ENCODE data around the gene C14orf119.

Gene C14orf119

DNA sequence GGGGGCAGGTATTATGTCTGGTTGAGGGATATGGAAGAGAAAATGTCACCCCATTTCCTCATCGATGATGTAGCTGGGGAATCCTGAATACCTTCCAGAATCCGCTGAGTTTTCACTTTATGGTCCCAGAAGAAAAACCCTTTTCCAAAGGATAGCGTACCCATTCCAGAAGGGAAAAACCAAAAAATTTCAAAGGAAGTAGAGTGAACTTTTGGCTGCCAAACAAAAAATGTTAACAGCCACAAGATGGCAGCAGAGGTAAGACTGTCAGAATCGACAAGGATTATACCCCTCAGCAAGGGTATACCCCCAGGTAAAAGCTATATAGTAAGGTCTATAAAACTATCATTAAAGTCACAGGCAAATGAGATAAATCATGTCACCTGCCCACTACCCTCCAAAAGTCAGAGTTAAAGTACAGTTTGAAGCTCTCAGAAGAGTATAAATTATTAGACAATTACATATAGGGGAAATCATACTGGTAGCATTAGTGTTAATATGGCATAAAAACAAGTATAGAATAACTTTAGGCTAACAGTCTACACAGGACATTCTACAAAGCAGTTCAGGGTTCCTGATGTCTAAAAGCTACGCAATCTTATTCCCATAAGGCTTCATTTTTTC, 18.4 kb upstream of the C14orf119 start:
- peaks cover 28% of the 10 kb centered on the region for H3F3A ChIP-seq (ENCODE audit: control insufficient read depth, insufficient read depth)
- H3K36me3 ChIP-seq (ENCODE audit: control insufficient read depth, low read length), result peaks cover 90% of the 10 kb centered on the region

DNA sequence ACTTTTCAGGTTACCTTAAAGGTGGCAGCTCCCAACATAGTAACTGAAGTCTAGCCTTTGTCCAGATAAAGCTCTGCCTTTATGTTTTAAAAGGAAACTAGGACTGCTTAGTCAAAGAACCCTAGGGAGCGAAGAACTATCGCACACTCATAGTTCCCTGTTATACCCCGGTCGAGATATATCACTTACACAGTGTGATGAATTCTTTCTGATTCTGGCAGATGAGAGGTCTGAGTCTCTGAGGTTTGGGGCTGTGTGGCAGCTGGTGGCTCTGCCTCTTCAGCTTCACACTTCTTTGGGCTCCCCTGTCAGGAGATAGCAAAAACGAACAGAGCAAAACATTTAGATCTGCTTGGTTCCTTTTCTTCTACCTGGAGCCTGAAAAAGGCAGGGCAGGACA, 17.3 kb upstream of the C14orf119 start:
- H3K27me3 ChIP-seq (ENCODE audit: control insufficient read depth, low read length), result no peaks in the 10 kb centered on the region
- H3K4me1 ChIP-seq (ENCODE audit: control insufficient read depth, low read length), result no peaks in the 10 kb centered on the region
- no peak for TF ChIP-seq EZH2phosphoT487 (IDR thresholded peaks at IDR 0.05; ENCODE audit: borderline replicate concordance, low read length)
- TF ChIP-seq, protein P1, sequence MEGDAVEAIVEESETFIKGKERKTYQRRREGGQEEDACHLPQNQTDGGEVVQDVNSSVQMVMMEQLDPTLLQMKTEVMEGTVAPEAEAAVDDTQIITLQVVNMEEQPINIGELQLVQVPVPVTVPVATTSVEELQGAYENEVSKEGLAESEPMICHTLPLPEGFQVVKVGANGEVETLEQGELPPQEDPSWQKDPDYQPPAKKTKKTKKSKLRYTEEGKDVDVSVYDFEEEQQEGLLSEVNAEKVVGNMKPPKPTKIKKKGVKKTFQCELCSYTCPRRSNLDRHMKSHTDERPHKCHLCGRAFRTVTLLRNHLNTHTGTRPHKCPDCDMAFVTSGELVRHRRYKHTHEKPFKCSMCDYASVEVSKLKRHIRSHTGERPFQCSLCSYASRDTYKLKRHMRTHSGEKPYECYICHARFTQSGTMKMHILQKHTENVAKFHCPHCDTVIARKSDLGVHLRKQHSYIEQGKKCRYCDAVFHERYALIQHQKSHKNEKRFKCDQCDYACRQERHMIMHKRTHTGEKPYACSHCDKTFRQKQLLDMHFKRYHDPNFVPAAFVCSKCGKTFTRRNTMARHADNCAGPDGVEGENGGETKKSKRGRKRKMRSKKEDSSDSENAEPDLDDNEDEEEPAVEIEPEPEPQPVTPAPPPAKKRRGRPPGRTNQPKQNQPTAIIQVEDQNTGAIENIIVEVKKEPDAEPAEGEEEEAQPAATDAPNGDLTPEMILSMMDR (IDR thresholded peaks at IDR 0.05; ENCODE audit: low read depth, low read length, poor library complexity, severe bottlenecking), result no peak
- H3K79me2 ChIP-seq (ENCODE audit: control insufficient read depth, low read length), result 0 out of 2 replicates have a peak, but pooled peaks cover 3% of the 10 kb centered on the region
- H3K4me2 ChIP-seq (ENCODE audit: low read length), result no peak overlapping the region
- H3K9me3 ChIP-seq (ENCODE audit: control insufficient read depth, insufficient read depth, low read length), result no peaks in the 10 kb centered on the region
- H3K27ac ChIP-seq (ENCODE audit: low read depth, low read length), result no peak overlapping the region
- H3K4me3 ChIP-seq (ENCODE audit: low read length), result no peak overlapping the region
- H4K20me1 ChIP-seq (ENCODE audit: control insufficient read depth, insufficient read depth, low read depth, low read length), result no peaks in the 10 kb centered on the region
- peaks cover 20% of the 10 kb centered on the region for H3F3A ChIP-seq (ENCODE audit: control insufficient read depth, insufficient read depth)
- no peaks in the 10 kb centered on the region for H3K9me2 ChIP-seq (replicated peaks; ENCODE audit: control insufficient read depth, low read length)
- H3K36me3 ChIP-seq (ENCODE audit: control insufficient read depth, low read length), result peaks cover 88% of the 10 kb centered on the region

More for the DNA sequence above, 18.4 kb upstream of the C14orf119 start:
- no peaks in the 10 kb centered on the region for H3K27me3 ChIP-seq (ENCODE audit: control insufficient read depth, low read length)
- H3K4me2 ChIP-seq (ENCODE audit: low read length), result no peak overlapping the region
- H3K9me3 ChIP-seq (ENCODE audit: control insufficient read depth, insufficient read depth, low read length), result no peaks in the 10 kb centered on the region
- no peaks in the 10 kb centered on the region for H3K9me2 ChIP-seq (replicated peaks; ENCODE audit: control insufficient read depth, low read length)
- H3K79me2 ChIP-seq (ENCODE audit: control insufficient read depth, low read length), result peaks cover 5% of the 10 kb centered on the region
- no peaks in the 10 kb centered on the region for H4K20me1 ChIP-seq (ENCODE audit: control insufficient read depth, insufficient read depth, low read depth, low read length)
- TF ChIP-seq, protein P1 (IDR thresholded peaks at IDR 0.05; ENCODE audit: low read depth, low read length, poor library complexity, severe bottlenecking), result peak; percentile 81
- no peak for TF ChIP-seq EZH2phosphoT487 (IDR thresholded peaks at IDR 0.05; ENCODE audit: borderline replicate concordance, low read length)
- no peak overlapping the region for H3K4me3 ChIP-seq (ENCODE audit: low read length)
- H3K27ac ChIP-seq (ENCODE audit: low read depth, low read length), result no peak overlapping the region
- H3K4me1 ChIP-seq (ENCODE audit: control insufficient read depth, low read length), result peaks cover 4% of the 10 kb centered on the region

GRCh38 chr14:23078692-23079116, 16.6 kb upstream of the C14orf119 start:
- Histone ChIP-seq H3K4me1 (ENCODE audit: control insufficient read depth, low read length) (no peaks in the 10 kb centered on the region), H3K4me3 (ENCODE audit: low read length) (no peak overlapping the region), H3K27ac (ENCODE audit: low read depth, low read length) (no peak overlapping the region), H3K27me3 (ENCODE audit: control insufficient read depth, low read length) (no peaks in the 10 kb centered on the region), H3K36me3 (ENCODE audit: control insufficient read depth, low read length) (peaks cover 96% of the 10 kb centered on the region), H3K4me2 (ENCODE audit: low read length) (no peak overlapping the region), H3K9me3 (ENCODE audit: control insufficient read depth, insufficient read depth, low read length) (no peaks in the 10 kb centered on the region), H3F3A (ENCODE audit: control insufficient read depth, insufficient read depth) (peaks cover 20% of the 10 kb centered on the region), H4K20me1 (ENCODE audit: control insufficient read depth, insufficient read depth, low read depth, low read length) (no peaks in the 10 kb centered on the region), H3K79me2 (ENCODE audit: control insufficient read depth, low read length) (0 out of 2 replicates have a peak, but pooled peaks cover 3% of the 10 kb centered on the region), H3K9me2 (replicated peaks; ENCODE audit: control insufficient read depth, low read length) (no peaks in the 10 kb centered on the region)
- TF ChIP-seq, protein P1 (IDR thresholded peaks at IDR 0.05; ENCODE audit: low read depth, low read length, poor library complexity, severe bottlenecking), result no peak
- no peak for TF ChIP-seq EZH2phosphoT487 (IDR thresholded peaks at IDR 0.05; ENCODE audit: borderline replicate concordance, low read length)
